ENCODE measurements around the gene ILRUN. TPM values are rescaled to one million over a fixed set of nuclear protein-coding genes. Genes with fewer than 3 reads are reported as not detected.
A peak's percentile ranks its signal among the peaks of the same experiment; 100 is the strongest.

ILRUN gene
- total and polyA plus RNA-seq, 9 of the 15 experiments (the other 6 are each of a cell fraction or from before 2014, with no cell fraction given), result 24.9 to 78.9 (median 53.4) TPM

DNA sequence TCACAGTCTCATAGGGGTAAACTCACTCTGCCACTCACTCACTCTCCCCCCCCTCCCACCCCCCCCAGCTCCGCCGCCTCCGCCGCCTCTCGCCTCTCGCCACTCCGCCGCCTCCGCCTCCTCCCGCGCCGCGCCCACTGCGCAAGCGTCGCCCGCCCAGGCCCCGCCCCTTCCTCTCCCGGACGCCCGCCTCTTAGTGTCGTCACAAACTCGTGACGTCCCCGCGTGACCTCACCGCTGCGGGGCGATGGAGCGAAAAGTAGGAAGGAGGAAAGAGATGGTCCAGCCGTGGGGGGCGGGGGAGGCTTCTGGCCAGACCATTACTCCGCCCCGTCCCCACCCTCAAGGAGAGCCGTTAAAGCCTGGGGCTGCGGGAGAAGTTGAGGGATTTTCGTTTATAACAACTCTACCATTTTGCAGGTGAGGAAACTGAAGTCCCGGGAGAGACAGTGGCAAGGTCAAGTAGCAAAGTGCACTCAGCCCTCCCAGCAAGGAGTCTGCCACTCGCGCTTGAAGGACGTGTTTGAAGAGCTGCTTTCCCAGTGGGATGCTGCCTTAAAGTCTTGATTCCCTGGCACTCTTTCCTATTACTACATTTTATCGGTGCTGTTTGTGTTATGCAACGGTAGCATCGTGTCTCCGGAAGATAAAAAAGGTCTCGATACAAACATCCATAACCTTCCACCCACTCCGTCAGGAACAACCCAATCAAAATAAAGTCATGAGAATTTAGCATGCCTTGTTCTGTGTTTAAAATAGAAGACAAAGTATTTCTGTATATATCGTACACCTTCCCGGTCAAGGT, at the start of gene ILRUN (continued):
- TF ChIP-seq, protein P1, sequence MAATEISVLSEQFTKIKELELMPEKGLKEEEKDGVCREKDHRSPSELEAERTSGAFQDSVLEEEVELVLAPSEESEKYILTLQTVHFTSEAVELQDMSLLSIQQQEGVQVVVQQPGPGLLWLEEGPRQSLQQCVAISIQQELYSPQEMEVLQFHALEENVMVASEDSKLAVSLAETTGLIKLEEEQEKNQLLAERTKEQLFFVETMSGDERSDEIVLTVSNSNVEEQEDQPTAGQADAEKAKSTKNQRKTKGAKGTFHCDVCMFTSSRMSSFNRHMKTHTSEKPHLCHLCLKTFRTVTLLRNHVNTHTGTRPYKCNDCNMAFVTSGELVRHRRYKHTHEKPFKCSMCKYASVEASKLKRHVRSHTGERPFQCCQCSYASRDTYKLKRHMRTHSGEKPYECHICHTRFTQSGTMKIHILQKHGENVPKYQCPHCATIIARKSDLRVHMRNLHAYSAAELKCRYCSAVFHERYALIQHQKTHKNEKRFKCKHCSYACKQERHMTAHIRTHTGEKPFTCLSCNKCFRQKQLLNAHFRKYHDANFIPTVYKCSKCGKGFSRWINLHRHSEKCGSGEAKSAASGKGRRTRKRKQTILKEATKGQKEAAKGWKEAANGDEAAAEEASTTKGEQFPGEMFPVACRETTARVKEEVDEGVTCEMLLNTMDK (IDR thresholded peaks at IDR 0.05; ENCODE audit: borderline replicate concordance, insufficient read depth, low read depth, low read length, poor library complexity, severe bottlenecking), result no peak
- TF ChIP-seq SMARCA5 (IDR thresholded peaks at IDR 0.05) (no peak), U2AF2 (optimal IDR thresholded peaks at IDR 0.05; ENCODE audit: low read depth, low read length) (no peak), RBFOX2 (IDR thresholded peaks at IDR 0.05; ENCODE audit: low read depth, low read length) (peak; percentile 82), XRCC5 (IDR thresholded peaks at IDR 0.05; ENCODE audit: low read depth, low read length) (peak; percentile 47; the same call in 1 of the 2 replicates), SMAD4 (CRISPR knock-in tag; conservative IDR thresholded peaks at IDR 0.05) (peak; percentile 25; the same call in 1 of the 2 replicates), GATAD2A (IDR thresholded peaks at IDR 0.05) (no peak), ZZZ3 (IDR thresholded peaks at IDR 0.05) (no peak), ZNF785 (CRISPR knock-in tag; IDR thresholded peaks at IDR 0.05) (no peak), CC2D1A (IDR thresholded peaks at IDR 0.05) (0 out of 2 replicates have a peak, but pooled peaks have one; percentile 67), SAFB (IDR thresholded peaks at IDR 0.05; ENCODE audit: borderline replicate concordance, low read depth, low read length) (no peak), POLR2A (conservative IDR thresholded peaks at IDR 0.05) (peak; percentile 84), ESRRA (IDR thresholded peaks at IDR 0.05; ENCODE audit: borderline replicate concordance, low read depth) (peak; percentile 98), ELF2 (CRISPR knock-in tag; IDR thresholded peaks at IDR 0.05) (no peak), CTBP1 (IDR thresholded peaks at IDR 0.05; ENCODE audit: borderline replicate concordance) (peak; percentile 96)
- TF ChIP-seq, protein P2, sequence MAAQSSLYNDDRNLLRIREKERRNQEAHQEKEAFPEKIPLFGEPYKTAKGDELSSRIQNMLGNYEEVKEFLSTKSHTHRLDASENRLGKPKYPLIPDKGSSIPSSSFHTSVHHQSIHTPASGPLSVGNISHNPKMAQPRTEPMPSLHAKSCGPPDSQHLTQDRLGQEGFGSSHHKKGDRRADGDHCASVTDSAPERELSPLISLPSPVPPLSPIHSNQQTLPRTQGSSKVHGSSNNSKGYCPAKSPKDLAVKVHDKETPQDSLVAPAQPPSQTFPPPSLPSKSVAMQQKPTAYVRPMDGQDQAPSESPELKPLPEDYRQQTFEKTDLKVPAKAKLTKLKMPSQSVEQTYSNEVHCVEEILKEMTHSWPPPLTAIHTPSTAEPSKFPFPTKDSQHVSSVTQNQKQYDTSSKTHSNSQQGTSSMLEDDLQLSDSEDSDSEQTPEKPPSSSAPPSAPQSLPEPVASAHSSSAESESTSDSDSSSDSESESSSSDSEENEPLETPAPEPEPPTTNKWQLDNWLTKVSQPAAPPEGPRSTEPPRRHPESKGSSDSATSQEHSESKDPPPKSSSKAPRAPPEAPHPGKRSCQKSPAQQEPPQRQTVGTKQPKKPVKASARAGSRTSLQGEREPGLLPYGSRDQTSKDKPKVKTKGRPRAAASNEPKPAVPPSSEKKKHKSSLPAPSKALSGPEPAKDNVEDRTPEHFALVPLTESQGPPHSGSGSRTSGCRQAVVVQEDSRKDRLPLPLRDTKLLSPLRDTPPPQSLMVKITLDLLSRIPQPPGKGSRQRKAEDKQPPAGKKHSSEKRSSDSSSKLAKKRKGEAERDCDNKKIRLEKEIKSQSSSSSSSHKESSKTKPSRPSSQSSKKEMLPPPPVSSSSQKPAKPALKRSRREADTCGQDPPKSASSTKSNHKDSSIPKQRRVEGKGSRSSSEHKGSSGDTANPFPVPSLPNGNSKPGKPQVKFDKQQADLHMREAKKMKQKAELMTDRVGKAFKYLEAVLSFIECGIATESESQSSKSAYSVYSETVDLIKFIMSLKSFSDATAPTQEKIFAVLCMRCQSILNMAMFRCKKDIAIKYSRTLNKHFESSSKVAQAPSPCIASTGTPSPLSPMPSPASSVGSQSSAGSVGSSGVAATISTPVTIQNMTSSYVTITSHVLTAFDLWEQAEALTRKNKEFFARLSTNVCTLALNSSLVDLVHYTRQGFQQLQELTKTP (IDR thresholded peaks at IDR 0.05; ENCODE audit: low read depth in 1 of 2, partially characterized antibody in 2 of 2), result peak; percentile 17 to 73
- TF ChIP-seq, protein P3, sequence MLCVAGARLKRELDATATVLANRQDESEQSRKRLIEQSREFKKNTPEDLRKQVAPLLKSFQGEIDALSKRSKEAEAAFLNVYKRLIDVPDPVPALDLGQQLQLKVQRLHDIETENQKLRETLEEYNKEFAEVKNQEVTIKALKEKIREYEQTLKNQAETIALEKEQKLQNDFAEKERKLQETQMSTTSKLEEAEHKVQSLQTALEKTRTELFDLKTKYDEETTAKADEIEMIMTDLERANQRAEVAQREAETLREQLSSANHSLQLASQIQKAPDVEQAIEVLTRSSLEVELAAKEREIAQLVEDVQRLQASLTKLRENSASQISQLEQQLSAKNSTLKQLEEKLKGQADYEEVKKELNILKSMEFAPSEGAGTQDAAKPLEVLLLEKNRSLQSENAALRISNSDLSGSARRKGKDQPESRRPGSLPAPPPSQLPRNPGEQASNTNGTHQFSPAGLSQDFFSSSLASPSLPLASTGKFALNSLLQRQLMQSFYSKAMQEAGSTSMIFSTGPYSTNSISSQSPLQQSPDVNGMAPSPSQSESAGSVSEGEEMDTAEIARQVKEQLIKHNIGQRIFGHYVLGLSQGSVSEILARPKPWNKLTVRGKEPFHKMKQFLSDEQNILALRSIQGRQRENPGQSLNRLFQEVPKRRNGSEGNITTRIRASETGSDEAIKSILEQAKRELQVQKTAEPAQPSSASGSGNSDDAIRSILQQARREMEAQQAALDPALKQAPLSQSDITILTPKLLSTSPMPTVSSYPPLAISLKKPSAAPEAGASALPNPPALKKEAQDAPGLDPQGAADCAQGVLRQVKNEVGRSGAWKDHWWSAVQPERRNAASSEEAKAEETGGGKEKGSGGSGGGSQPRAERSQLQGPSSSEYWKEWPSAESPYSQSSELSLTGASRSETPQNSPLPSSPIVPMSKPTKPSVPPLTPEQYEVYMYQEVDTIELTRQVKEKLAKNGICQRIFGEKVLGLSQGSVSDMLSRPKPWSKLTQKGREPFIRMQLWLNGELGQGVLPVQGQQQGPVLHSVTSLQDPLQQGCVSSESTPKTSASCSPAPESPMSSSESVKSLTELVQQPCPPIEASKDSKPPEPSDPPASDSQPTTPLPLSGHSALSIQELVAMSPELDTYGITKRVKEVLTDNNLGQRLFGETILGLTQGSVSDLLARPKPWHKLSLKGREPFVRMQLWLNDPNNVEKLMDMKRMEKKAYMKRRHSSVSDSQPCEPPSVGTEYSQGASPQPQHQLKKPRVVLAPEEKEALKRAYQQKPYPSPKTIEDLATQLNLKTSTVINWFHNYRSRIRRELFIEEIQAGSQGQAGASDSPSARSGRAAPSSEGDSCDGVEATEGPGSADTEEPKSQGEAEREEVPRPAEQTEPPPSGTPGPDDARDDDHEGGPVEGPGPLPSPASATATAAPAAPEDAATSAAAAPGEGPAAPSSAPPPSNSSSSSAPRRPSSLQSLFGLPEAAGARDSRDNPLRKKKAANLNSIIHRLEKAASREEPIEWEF (CRISPR knock-in tag; IDR thresholded peaks at IDR 0.05), result 0 out of 2 replicates have a peak, but pooled peaks have one; percentile 10

All from K562 (cell line).